Testis (tissue), 3 donors: ENCODE measurements around the gene ARL6IP5. TPM values are rescaled to one million over a fixed set of nuclear protein-coding genes. Genes with fewer than 3 reads are reported as not detected.

Experiments used
- DNase-seq: peaks from one replicate; pipeline ENCODE4 v3.0.0-alpha.2; 2019
- H3K27ac ChIP-seq, 2 donors: fragments of 200-600 bp; sonication (generic); one replicate each; pipeline ENCODE4 v1.5.1; 2019
- H3K27me3 ChIP-seq: fragments of 200-600 bp; sonication (generic); one replicate; pipeline ENCODE4 v1.5.1; 2019
- H3K36me3 ChIP-seq: fragments of 200-600 bp; sonication (generic); one replicate; pipeline ENCODE4 v1.5.1; 2017; ENCODE audit warnings: low read depth; ENCODE audit errors: missing control alignments
- H3K4me1 ChIP-seq: fragments of 200-600 bp; sonication (generic); one replicate; pipeline ENCODE4 v1.5.1; 2019
- H3K4me3 ChIP-seq, 2 donors: fragments of 200-600 bp; sonication (generic); one replicate each; pipeline ENCODE4 v1.5.1; 2017 to 2019
- H3K9me3 ChIP-seq: fragments of 200-600 bp; sonication (generic); one replicate; pipeline ENCODE4 v1.5.1; 2017
- CTCF ChIP-seq, 3 experiments: fragments of 450-650 bp in 2 of 3; fragments of 200-600 bp in 1 of 3; sonication (generic) in 1 of 3; IDR thresholded peaks; one replicate each; pipeline ENCODE4 v1.5.1; 2016 to 2019; ENCODE audit warnings: antibody characterized with exemption in 3 of 3, mild to moderate bottlenecking in 2 of 3, moderate library complexity in 1 of 3
- POLR2A ChIP-seq: fragments of 450-650 bp; IDR thresholded peaks from one replicate; pipeline ENCODE4 v1.6.1; 2017; ENCODE audit warnings: antibody characterized with exemption, mild to moderate bottlenecking, moderate library complexity
- WGBS, 2 donors: methylation state at CpG; one replicate each; pipeline ENCODE4 v1.1.5; 2018; 5-methylcytosine and 5-hydroxymethylcytosine counted together
- intact Hi-C: fragments of 100-400 bp; cut with DNase I; formaldehyde crosslinking; loops from one replicate; pipeline ENCODE4 v1.15.1; 2023; ENCODE audit warnings: low total_unique reads
- polyA plus RNA-seq: library from polyadenylated mRNA; stranded (reverse); fragments of 350-450 nt; fragmentation: Illumina TruSeq; extraction: RNeasy Lipid Tissue Mini Kit (QIAGEN cat#74804); gene quantifications from one replicate; pipeline ENCODE4 v1.2.3, GENCODE V29; 2014; ENCODE audit warnings: low read depth, low replicate concordance; ENCODE audit not compliant: insufficient read depth
- total RNA-seq, 2 donors: library from RNA; depleted of rRNA; stranded (reverse); fragments of >200 nt; gene quantifications; one replicate each; pipeline ENCODE4 v1.2.3, GENCODE V29; 2016

Gene ARL6IP5
- total and polyA plus RNA-seq, 3 donors from 2014 or later: 61.3 to 70.6 (median 68.3) TPM

GRCh38 chr3:69095636-69096035 lies 10.9 kb downstream of the ARL6IP5 start:
- no peaks in the 10 kb centered on the region for H3K36me3 ChIP-seq
- intact Hi-C loops: no loop called here
- peaks cover 38% of the 10 kb centered on the region for H3K4me1 ChIP-seq
- no peak overlapping the region for H3K4me3 ChIP-seq
- no peaks in the 10 kb centered on the region for H3K9me3 ChIP-seq
- H3K27ac ChIP-seq: peak overlapping the region in 1 of 2 donors; percentile 48
- DNase-seq: no peak
- 78 to 79% methylated on average over 5 of the region's 5 CpGs for WGBS, 2 donors
- TF ChIP-seq CTCF (IDR thresholded peaks at IDR 0.05) (no peak), POLR2A (no peak)
- H3K27me3 ChIP-seq: no peaks in the 10 kb centered on the region

GRCh38 chr3:69096299-69096698 lies 11.6 kb downstream of the ARL6IP5 start:
- no peaks in the 10 kb centered on the region for H3K27me3 ChIP-seq
- no peak overlapping the region for H3K4me3 ChIP-seq
- peaks cover 32% of the 10 kb centered on the region for H3K4me1 ChIP-seq
- 89 to 92% methylated on average over 3 to 5 of the region's 5 CpGs for WGBS, 2 donors
- TF ChIP-seq CTCF (IDR thresholded peaks at IDR 0.05) (no peak), POLR2A (no peak)
- H3K9me3 ChIP-seq: no peaks in the 10 kb centered on the region
- H3K27ac ChIP-seq: peak overlapping the region in 1 of 2 donors; percentile 48
- no peaks in the 10 kb centered on the region for H3K36me3 ChIP-seq
- intact Hi-C loops: no loop called here
- no peak for DNase-seq

DNA sequence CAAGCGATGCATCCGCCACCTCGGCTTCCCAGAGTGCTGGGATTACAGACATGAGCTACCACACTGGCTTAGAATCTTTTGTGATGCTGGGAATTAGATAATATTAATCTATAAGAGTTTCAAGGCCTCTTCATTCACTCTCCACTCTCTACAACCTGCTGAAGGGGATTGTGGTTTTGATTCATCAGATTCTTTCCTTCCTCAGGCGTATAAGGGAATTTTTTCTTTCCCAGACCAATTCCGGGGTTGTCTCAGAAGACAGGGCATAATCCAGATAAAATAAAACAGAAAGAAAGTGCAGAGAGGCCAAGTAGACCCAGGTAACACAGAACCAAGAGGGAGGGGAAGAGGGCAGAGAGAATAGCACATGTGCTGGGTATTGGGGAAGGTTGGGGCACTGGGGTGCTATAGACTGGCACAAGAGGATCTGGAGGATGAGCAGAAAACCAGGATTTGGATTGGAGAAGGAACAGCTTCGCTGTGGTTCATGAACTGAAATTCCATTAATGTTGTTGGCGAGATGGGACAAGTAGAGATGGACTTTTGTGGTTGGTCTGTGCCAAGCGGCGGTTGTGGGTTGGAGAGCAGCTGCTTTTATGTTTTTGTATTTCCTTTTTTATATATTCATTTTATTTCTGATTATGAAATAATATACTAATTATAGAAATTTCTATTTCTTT lies 12.8 kb downstream of the ARL6IP5 start:
- Histone ChIP-seq H3K36me3 (no peaks in the 10 kb centered on the region), H3K27ac (no peak overlapping the region), H3K9me3 (no peaks in the 10 kb centered on the region), H3K27me3 (no peaks in the 10 kb centered on the region), H3K4me3 (no peak overlapping the region), H3K4me1 (peaks cover 19% of the 10 kb centered on the region)
- no peak for TF ChIP-seq POLR2A
- no peak for TF ChIP-seq CTCF (IDR thresholded peaks at IDR 0.05)
- DNase-seq: no peak
- intact Hi-C loops: no loop called here
- WGBS, 2 donors: 90 to 92% methylated on average over 9 of the region's 9 CpGs

GRCh38 chr3:69099576-69099975 lies 14.8 kb downstream of the ARL6IP5 start:
- H3K9me3 ChIP-seq: no peaks in the 10 kb centered on the region
- H3K4me1 ChIP-seq: peaks cover 5% of the 10 kb centered on the region
- H3K27ac ChIP-seq: no peak overlapping the region
- H3K4me3 ChIP-seq: no peak overlapping the region
- no peaks in the 10 kb centered on the region for H3K27me3 ChIP-seq
- TF ChIP-seq POLR2A (no peak), CTCF (IDR thresholded peaks at IDR 0.05) (no peak)
- WGBS, 2 donors: 63 to 85% methylated on average over 4 of the region's 4 CpGs
- intact Hi-C loops: no loop called here
- no peaks in the 10 kb centered on the region for H3K36me3 ChIP-seq
- no peak for DNase-seq

DNA sequence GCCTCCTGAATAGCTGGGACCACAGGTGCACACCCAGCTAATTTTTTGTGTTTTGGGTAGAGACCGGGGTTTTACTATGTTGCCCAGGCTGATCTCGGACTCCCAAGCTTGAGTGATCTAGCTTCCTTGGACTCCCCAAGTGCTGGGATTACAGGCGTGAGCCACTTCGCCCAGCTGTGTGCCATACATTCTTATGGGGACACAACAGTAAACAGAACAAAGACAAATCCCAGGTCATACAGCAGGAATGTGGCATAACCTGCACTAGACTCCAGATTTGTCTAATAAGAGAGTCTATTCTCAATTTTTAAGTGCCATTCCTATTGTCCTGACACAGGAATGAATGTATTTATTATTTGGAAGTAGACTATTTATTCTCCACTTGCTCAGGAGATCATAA lies 17.6 kb downstream of the ARL6IP5 start:
- no peak for DNase-seq
- no peak for TF ChIP-seq POLR2A
- Histone ChIP-seq H3K36me3 (no peaks in the 10 kb centered on the region), H3K27me3 (no peaks in the 10 kb centered on the region), H3K4me3 (no peak overlapping the region), H3K4me1 (no peaks in the 10 kb centered on the region), H3K27ac (no peak overlapping the region), H3K9me3 (no peaks in the 10 kb centered on the region)
- intact Hi-C loops: no loop called here
- 92 to 95% methylated on average over 4 of the region's 4 CpGs for WGBS, 2 donors
